CD4-positive, alpha-beta T cell (primary cell): ENCODE data around the gene EGFR. TPM values are rescaled to one million over a fixed set of nuclear protein-coding genes. Genes with fewer than 3 reads are reported as not detected.

Experiments used
- ATAC-seq: fragments of 200-7000 bp; cut with Tn5 transposase; one replicate; pipeline ENCODE4 v1.10.0; 2022; ENCODE audit warnings: mild to moderate bottlenecking; ENCODE audit not compliant: poor library complexity
- CTCF ChIA-PET: fragments of 350-600 bp; sonication (Branson Sonifier 250); formaldehyde crosslinking; loops from one replicate; lab custom pipeline; 2021; ENCODE audit warnings: antibody characterized with exemption, inconsistent platforms; lab: Charles Lee
- POLR2A ChIA-PET: fragments of 350-600 bp; sonication (Branson Sonifier 250); formaldehyde crosslinking; loops from one replicate; lab custom pipeline; 2021; ENCODE audit warnings: antibody characterized with exemption, inconsistent platforms; lab: Charles Lee
- DNase-seq, 14 experiments: peaks; one replicate each; pipeline ENCODE4 v3.0.0-alpha.2; 2013 to 2020; ENCODE audit warnings: mixed read lengths in 2 of 14
- H3K27ac ChIP-seq, 2 donors: one replicate each; pipeline versions ENCODE4 v1.5.1 to v1.7.0; 2013; ENCODE audit warnings: low read length in 2 of 2, low read depth in 1 of 2, mild to moderate bottlenecking in 1 of 2
- H3K27me3 ChIP-seq, 2 experiments: 1 replicate in 1 of 2; 2 replicates in 1 of 2; pipeline versions ENCODE4 v1.6.1 to v1.7.0; 2013; ENCODE audit warnings: low read length in 2 of 2, control low read depth in 1 of 2, mild to moderate bottlenecking in 1 of 2, moderate library complexity in 1 of 2; ENCODE audit not compliant: insufficient read depth in 2 of 2, control insufficient read depth in 1 of 2
- H3K36me3 ChIP-seq: one replicate; pipeline ENCODE4 v1.6.1; 2013; ENCODE audit warnings: low read length, control low read depth; ENCODE audit not compliant: insufficient read depth
- H3K4me1 ChIP-seq: one replicate; pipeline ENCODE4 v1.6.1; 2013; ENCODE audit warnings: low read length, control low read depth; ENCODE audit not compliant: insufficient read depth
- H3K4me3 ChIP-seq: one replicate; pipeline ENCODE4 v1.5.1; 2013; ENCODE audit warnings: mild to moderate bottlenecking, low read length, moderate library complexity
- H3K9me3 ChIP-seq, 2 experiments: 1 replicate in 1 of 2; 2 replicates in 1 of 2; pipeline versions ENCODE4 v1.6.1 to v1.7.0; 2013; ENCODE audit warnings: low read length in 2 of 2, mild to moderate bottlenecking in 2 of 2, control low read depth in 1 of 2, moderate library complexity in 1 of 2; ENCODE audit not compliant: control insufficient read depth in 1 of 2, insufficient read depth in 1 of 2
- H3K27ac Mint-ChIP-seq: one replicate; pipeline ENCODE4 v1.8.0; 2020; ENCODE audit warnings: mixed read lengths
- H3K27me3 Mint-ChIP-seq: one replicate; pipeline ENCODE4 v1.8.0; 2021; ENCODE audit warnings: mixed read lengths
- H3K36me3 Mint-ChIP-seq: one replicate; pipeline ENCODE4 v1.8.0; 2021; ENCODE audit warnings: low read depth, mixed read lengths
- H3K4me1 Mint-ChIP-seq: one replicate; pipeline ENCODE4 v1.8.0; 2021; ENCODE audit warnings: low read depth, mixed read lengths
- H3K4me3 Mint-ChIP-seq: one replicate; pipeline ENCODE4 v1.8.0; 2020; ENCODE audit warnings: mild to moderate bottlenecking, mixed read lengths
- H3K9me3 Mint-ChIP-seq: one replicate; pipeline ENCODE4 v1.8.0; 2020; ENCODE audit warnings: mixed read lengths
- intact Hi-C, 2 experiments: fragments of 100-400 bp; cut with DNase I in 1 of 2; cut with micrococcal nuclease in 1 of 2; formaldehyde crosslinking; loops; one replicate each; pipeline versions ENCODE4 v1.15.1 to v1.9.0; 2023 to 2025; cut with DNase I, micrococcal nuclease
- total RNA-seq, 174 experiments: library from RNA in 2 of 174; stranded (reverse) in 2 of 174; gene quantifications; one replicate each; pipeline ENCODE4 v1.2.3 and lab custom pipeline; 2021 to 2026
- TF ChIP-seq, protein P1 (sequence below): fragments of 200-600 bp; IDR thresholded peaks from one replicate; pipeline ENCODE4 v1.8.0; 2022; ENCODE audit warnings: antibody characterized with exemption, mild to moderate bottlenecking

The EGFR gene
- total RNA-seq, 2 experiments from 2014 or later = not detected

GRCh38 chr7:55190511-55191160 lies 171.8 kb downstream of the EGFR start:
- peaks cover 0 to 7% of the 10 kb centered on the region in 2 experiments for H3K9me3 ChIP-seq
- Mint-ChIP-seq H3K4me1 (no peaks in the 10 kb centered on the region), H3K27ac (no peak overlapping the region), H3K27me3 (peaks cover 26% of the 10 kb centered on the region), H3K9me3 (no peaks in the 10 kb centered on the region), H3K4me3 (no peak overlapping the region), H3K36me3 (no peaks in the 10 kb centered on the region)
- ATAC-seq = no peak
- no peak for DNase-seq
- H3K27me3 ChIP-seq = peaks cover 0 to 8% of the 10 kb centered on the region in 2 experiments
- POLR2A ChIA-PET = no interaction called here
- intact Hi-C loops = no loop called here
- CTCF ChIA-PET = no interaction called here
- H3K4me3 ChIP-seq = no peak overlapping the region
- TF ChIP-seq, protein P1, sequence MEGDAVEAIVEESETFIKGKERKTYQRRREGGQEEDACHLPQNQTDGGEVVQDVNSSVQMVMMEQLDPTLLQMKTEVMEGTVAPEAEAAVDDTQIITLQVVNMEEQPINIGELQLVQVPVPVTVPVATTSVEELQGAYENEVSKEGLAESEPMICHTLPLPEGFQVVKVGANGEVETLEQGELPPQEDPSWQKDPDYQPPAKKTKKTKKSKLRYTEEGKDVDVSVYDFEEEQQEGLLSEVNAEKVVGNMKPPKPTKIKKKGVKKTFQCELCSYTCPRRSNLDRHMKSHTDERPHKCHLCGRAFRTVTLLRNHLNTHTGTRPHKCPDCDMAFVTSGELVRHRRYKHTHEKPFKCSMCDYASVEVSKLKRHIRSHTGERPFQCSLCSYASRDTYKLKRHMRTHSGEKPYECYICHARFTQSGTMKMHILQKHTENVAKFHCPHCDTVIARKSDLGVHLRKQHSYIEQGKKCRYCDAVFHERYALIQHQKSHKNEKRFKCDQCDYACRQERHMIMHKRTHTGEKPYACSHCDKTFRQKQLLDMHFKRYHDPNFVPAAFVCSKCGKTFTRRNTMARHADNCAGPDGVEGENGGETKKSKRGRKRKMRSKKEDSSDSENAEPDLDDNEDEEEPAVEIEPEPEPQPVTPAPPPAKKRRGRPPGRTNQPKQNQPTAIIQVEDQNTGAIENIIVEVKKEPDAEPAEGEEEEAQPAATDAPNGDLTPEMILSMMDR = no peak
- no peak overlapping the region for H3K27ac ChIP-seq
- no peaks in the 10 kb centered on the region for H3K36me3 ChIP-seq
- H3K4me1 ChIP-seq = no peaks in the 10 kb centered on the region

DNA sequence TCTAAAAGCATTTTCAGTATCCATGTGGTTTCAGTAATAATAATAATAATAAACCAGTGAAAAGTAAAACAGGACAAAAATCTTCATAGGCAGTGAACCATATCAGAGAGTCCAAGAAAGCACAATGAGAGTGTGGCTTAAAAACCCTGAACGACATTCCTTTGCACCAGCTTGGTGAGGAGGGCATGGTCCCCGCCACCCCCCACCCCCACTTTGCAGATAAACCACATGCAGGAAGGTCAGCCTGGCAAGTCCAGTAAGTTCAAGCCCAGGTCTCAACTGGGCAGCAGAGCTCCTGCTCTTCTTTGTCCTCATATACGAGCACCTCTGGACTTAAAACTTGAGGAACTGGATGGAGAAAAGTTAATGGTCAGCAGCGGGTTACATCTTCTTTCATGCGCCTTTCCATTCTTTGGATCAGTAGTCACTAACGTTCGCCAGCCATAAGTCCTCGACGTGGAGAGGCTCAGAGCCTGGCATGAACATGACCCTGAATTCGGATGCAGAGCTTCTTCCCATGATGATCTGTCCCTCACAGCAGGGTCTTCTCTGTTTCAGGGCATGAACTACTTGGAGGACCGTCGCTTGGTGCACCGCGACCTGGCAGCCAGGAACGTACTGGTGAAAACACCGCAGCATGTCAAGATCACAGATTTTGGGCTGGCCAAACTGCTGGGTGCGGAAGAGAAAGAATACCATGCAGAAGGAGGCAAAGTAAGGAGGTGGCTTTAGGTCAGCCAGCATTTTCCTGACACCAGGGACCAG lies 172.5 kb downstream of the EGFR start:
- TF ChIP-seq, protein P1 = no peak

DNA sequence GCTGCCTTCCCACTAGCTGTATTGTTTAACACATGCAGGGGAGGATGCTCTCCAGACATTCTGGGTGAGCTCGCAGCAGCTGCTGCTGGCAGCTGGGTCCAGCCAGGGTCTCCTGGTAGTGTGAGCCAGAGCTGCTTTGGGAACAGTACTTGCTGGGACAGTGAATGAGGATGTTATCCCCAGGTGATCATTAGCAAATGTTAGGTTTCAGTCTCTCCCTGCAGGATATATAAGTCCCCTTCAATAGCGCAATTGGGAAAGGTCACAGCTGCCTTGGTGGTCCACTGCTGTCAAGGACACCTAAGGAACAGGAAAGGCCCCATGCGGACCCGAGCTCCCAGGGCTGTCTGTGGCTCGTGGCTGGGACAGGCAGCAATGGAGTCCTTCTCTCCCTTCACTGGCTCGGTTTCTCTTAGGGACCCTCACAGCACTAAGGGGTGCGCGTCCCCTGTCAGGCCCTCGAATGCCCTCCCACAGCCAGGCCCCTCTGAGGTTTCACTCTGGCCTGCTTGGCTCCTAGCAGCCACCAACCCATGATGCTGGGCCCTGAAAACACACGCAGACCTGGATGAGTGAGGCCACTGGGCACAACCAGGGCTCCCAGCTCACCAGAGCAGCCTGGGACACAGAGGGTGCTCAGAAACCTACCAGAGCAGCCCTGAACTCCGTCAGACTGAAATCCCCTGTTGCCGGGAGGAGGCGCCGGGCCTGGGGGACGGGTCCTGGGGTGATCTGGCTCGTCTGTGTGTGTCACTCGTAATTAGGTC lies 173.3 kb downstream of the EGFR start:
- Mint-ChIP-seq H3K27me3 (peaks cover 19% of the 10 kb centered on the region), H3K36me3 (no peaks in the 10 kb centered on the region), H3K27ac (no peak overlapping the region), H3K4me3 (no peak overlapping the region), H3K4me1 (no peaks in the 10 kb centered on the region), H3K9me3 (no peaks in the 10 kb centered on the region)
- ChIA-PET POLR2A (no interaction called here), CTCF (no interaction called here)
- intact Hi-C loops = no loop called here
- Histone ChIP-seq H3K27me3 (peaks cover 0 to 8% of the 10 kb centered on the region in 2 experiments), H3K27ac (no peak overlapping the region), H3K36me3 (no peaks in the 10 kb centered on the region), H3K9me3 (peaks cover 0 to 7% of the 10 kb centered on the region in 2 experiments), H3K4me3 (no peak overlapping the region), H3K4me1 (no peaks in the 10 kb centered on the region)
- ATAC-seq (no peak), DNase-seq (no peak)
- TF ChIP-seq, protein P1 = no peak

More for the DNA sequence above, 172.5 kb downstream of the EGFR start:
- Histone ChIP-seq H3K27ac (no peak overlapping the region), H3K4me1 (no peaks in the 10 kb centered on the region), H3K9me3 (peaks cover 0 to 7% of the 10 kb centered on the region in 2 experiments), H3K27me3 (peaks cover 0 to 8% of the 10 kb centered on the region in 2 experiments), H3K36me3 (no peaks in the 10 kb centered on the region), H3K4me3 (no peak overlapping the region)
- ATAC-seq = no peak
- Mint-ChIP-seq H3K36me3 (no peaks in the 10 kb centered on the region), H3K4me1 (no peaks in the 10 kb centered on the region), H3K27me3 (peaks cover 24% of the 10 kb centered on the region), H3K4me3 (no peak overlapping the region), H3K27ac (no peak overlapping the region), H3K9me3 (no peaks in the 10 kb centered on the region)
- no peak for DNase-seq
- POLR2A ChIA-PET = no interaction called here
- CTCF ChIA-PET = no interaction called here
- intact Hi-C loops = no loop called here
